AG04450 (cell line): ENCODE data around the gene ANP32B. TPM values are rescaled to one million over a fixed set of nuclear protein-coding genes. Genes with fewer than 3 reads are reported as not detected.

Experiments
- CTCF ChIA-PET: fragments of 300-600, 350-600 bp; formaldehyde crosslinking; extraction: SDS; loops from one replicate; lab custom pipeline; 2022; ENCODE audit warnings: antibody characterized with exemption, inconsistent platforms; lab: Charles Lee
- POLR2A ChIA-PET: fragments of 350-600 bp; formaldehyde crosslinking; extraction: SDS; loops from one replicate; lab custom pipeline; 2021; ENCODE audit warnings: antibody characterized with exemption, inconsistent platforms; lab: Yijun Ruan, JAX
- DNase-seq: peaks from one replicate; pipeline ENCODE4 v3.0.0-alpha.2; 2011; ENCODE audit warnings: low read depth, low spot score
- H3K27ac ChIP-seq: one replicate; pipeline ENCODE4 v1.5.1; 2012; ENCODE audit warnings: low read depth, low read length, control low read depth
- H3K27me3 ChIP-seq: one replicate; pipeline ENCODE4 v1.6.0; 2012; ENCODE audit warnings: low read length; ENCODE audit not compliant: control insufficient read depth, insufficient read depth
- H3K4me3 ChIP-seq: 2 replicates; pipeline ENCODE4 v1.5.1; 2011; ENCODE audit warnings: mild to moderate bottlenecking, low read depth, low read length, control low read depth
- H3K9me3 ChIP-seq: 2 replicates; pipeline ENCODE4 v1.5.1; 2012; ENCODE audit warnings: low read length; ENCODE audit not compliant: control insufficient read depth, insufficient read depth
- CTCF ChIP-seq: IDR thresholded peaks from 2 replicates; pipeline ENCODE4 v1.5.1; 2011; ENCODE audit warnings: low read depth, low read length, control low read depth, inconsistent platforms
- polyA plus RNA-seq: library from polyadenylated mRNA; depleted of rRNA; stranded (reverse); fragments of >200 nt; gene quantifications from 2 replicates; pipeline ENCODE4 v1.2.3, GENCODE V29; 2011

Gene ANP32B
- polyA plus RNA-seq, 1 experiment, result 59.0 TPM

DNA sequence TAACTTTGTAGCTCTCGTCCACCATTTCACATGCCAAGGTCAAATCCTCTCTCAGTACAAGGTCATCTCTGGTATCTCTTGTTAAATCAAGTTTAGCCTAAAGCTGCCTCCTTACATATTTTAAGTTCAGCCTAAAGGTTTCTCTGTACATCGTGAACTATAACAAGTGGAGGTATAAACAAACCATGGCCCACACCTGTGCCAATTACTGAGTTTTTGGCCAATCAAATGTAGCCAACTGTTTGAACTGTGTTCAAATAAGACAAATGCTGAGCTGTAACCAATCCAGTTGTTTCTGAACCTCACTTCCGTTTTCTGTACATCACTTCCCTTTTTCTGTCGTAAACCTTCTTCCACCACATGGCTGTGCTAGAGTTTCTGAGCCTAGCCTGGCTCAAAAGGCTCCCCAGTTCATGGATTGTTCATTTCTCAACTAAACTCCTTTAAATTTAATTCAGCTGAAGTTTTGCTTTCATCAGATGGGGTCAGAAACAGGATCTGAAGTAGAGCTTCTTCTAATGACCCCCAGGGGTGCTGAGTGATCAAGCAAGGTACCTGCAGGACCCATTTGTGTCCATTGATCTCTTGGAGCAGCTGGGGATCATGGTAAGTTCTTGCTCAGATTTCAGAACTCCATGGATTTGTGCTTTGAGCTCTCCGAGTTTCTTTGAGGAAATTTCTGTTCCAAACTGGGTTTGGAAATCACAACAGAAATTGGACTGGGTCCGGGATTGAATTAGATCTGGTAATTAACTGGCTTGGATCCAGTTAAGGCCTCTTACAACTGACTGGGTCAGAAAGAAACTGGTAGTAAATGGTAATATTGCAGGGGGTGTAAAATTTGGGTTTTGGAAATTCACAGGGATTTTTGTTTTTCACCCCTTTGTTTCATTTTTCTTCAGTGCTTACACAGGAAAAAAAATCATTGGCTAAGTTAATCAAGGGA lies 62.4 kb downstream of the ANP32B start:
- no peaks in the 10 kb centered on the region for H3K9me3 ChIP-seq
- no peak for TF ChIP-seq CTCF
- peak overlapping the region; percentile 39 for H3K27ac ChIP-seq
- DNase-seq, result no peak
- H3K27me3 ChIP-seq, result no peaks in the 10 kb centered on the region
- ChIA-PET POLR2A (no interaction called here), CTCF (interaction anchor here (0.5 to 5.1 kb wide), 3 partner anchors 11 to 214 kb away, joined by 4 to 24 read pairs (median 5); no protein-coding TSS in a partner anchor)
- no peak overlapping the region for H3K4me3 ChIP-seq

DNA sequence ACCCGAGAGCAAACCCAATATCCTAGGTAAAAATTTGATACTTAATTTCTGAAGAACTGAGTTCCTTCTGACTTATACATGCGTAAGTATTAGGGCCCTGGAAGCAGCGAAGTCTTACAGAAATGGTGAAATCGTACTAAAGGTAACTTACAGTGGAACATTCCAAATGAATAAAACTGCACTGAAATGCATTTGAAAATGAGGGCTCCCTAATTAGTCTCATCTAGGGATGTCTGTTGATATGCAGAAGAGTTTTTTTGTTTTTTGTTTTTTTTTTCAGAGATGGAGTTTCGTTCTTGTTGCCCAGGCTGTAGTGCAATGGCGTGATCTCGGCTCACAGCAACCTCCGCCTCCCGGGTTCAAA lies 63.0 kb downstream of the ANP32B start:
- no peak overlapping the region for H3K4me3 ChIP-seq
- no peaks in the 10 kb centered on the region for H3K27me3 ChIP-seq
- POLR2A ChIA-PET, result no interaction called here
- no peak for DNase-seq
- H3K27ac ChIP-seq, result no peak overlapping the region
- no peaks in the 10 kb centered on the region for H3K9me3 ChIP-seq
- no peak for TF ChIP-seq CTCF
- CTCF ChIA-PET, result interaction anchor here (0.5 to 5.1 kb wide), 3 partner anchors 12 to 427 kb away, joined by 3 to 24 read pairs (median 5); no protein-coding TSS in a partner anchor

GRCh38 chr9:98047002-98047401 lies 63.9 kb downstream of the ANP32B start:
- POLR2A ChIA-PET, result interaction anchor here (1.2 kb wide), 1 partner anchor 11 kb away, joined by 3 read pairs; no protein-coding TSS in a partner anchor
- H3K27me3 ChIP-seq, result no peaks in the 10 kb centered on the region
- DNase-seq, result no peak
- CTCF ChIA-PET, result interaction anchor here (0.6 to 5.1 kb wide), 3 partner anchors 13 to 427 kb away, joined by 3 to 24 read pairs (median 3); no protein-coding TSS in a partner anchor
- H3K4me3 ChIP-seq, result no peak overlapping the region
- no peak overlapping the region for H3K27ac ChIP-seq
- no peak for TF ChIP-seq CTCF
- no peaks in the 10 kb centered on the region for H3K9me3 ChIP-seq

- TF ChIP-seq CTCF, result no peak
- Histone ChIP-seq H3K4me3 (no peak overlapping the region), H3K27ac (no peak overlapping the region), H3K9me3 (peaks cover 2% of the 10 kb centered on the region; the same call in 1 of the 2 replicates), H3K27me3 (no peaks in the 10 kb centered on the region)
- no peak for DNase-seq
- POLR2A ChIA-PET, result no interaction called here
- CTCF ChIA-PET, result interaction anchor here (1.5 kb wide), 1 partner anchor 12 kb away, joined by 3 read pairs; no protein-coding TSS in a partner anchor
These were observed 66.3 kb downstream of the ANP32B start for GRCh38 chr9:98049288-98050072.
